H7 (cell line): ENCODE data around the gene CRHR1. TPM values are rescaled to one million over a fixed set of nuclear protein-coding genes. Genes with fewer than 3 reads are reported as not detected.

Experiments used
- DNase-seq: peaks from one replicate; pipeline ENCODE4 v3.0.0; 2012
- H3K27me3 ChIP-seq: 2 replicates; pipeline ENCODE4 v1.6.0; 2011; ENCODE audit warnings: mild to moderate bottlenecking, low read length; ENCODE audit not compliant: control insufficient read depth, insufficient read depth
- H3K36me3 ChIP-seq: replicated peaks from 2 replicates; pipeline ENCODE4 v1.5.1; 2011; ENCODE audit warnings: low read length; ENCODE audit not compliant: control insufficient read depth, insufficient read depth
- H3K4me3 ChIP-seq: 2 replicates; pipeline ENCODE4 v1.5.1; 2011; ENCODE audit warnings: low read depth, mild to moderate bottlenecking, control low read depth, low read length, moderate library complexity; ENCODE audit not compliant: insufficient read depth
- total RNA-seq: library from RNA; depleted of rRNA; stranded (reverse); fragments of >200 nt; shearing (Covaris generic); gene quantifications from 2 replicates; pipeline ENCODE4 v1.2.3, GENCODE V29; 2014

CRHR1 gene
- total RNA-seq, 1 experiment from 2014 or later, result 0.14 TPM

- Histone ChIP-seq H3K27me3 (peaks cover 1% of the 10 kb centered on the region; the same call in 1 of the 2 replicates), H3K4me3 (no peak overlapping the region), H3K36me3 (no peaks in the 10 kb centered on the region)
- DNase-seq, result no peak
Measured at GRCh38 chr17:45775148-45775547, 9.0 kb upstream of the CRHR1 start.

- no peaks in the 10 kb centered on the region for H3K36me3 ChIP-seq
- H3K27me3 ChIP-seq, result peaks cover 1% of the 10 kb centered on the region; the same call in 1 of the 2 replicates
Measured at GRCh38 chr17:45775576-45776011, 8.5 kb upstream of the CRHR1 start.

GRCh38 chr17:45776896-45777295 lies 7.2 kb upstream of the CRHR1 start:
- H3K36me3 ChIP-seq, result no peaks in the 10 kb centered on the region
- H3K4me3 ChIP-seq, result no peak overlapping the region
- no peak for DNase-seq
- H3K27me3 ChIP-seq, result peaks cover 2% of the 10 kb centered on the region

More at GRCh38 chr17:45775576-45776011, 8.5 kb upstream of the CRHR1 start:
- DNase-seq, result no peak
- H3K4me3 ChIP-seq, result no peak overlapping the region

- no peak for DNase-seq
- peaks cover 6% of the 10 kb centered on the region for H3K27me3 ChIP-seq
- no peaks in the 10 kb centered on the region for H3K36me3 ChIP-seq
Measured at GRCh38 chr17:45777388-45777787, 6.7 kb upstream of the CRHR1 start.

GRCh38 chr17:45780921-45781320 lies 3.2 kb upstream of the CRHR1 start:
- Histone ChIP-seq H3K36me3 (no peaks in the 10 kb centered on the region), H3K4me3 (no peak overlapping the region), H3K27me3 (peaks cover 37% of the 10 kb centered on the region)
- no peak for DNase-seq

More at GRCh38 chr17:45777388-45777787, 6.7 kb upstream of the CRHR1 start:
- H3K4me3 ChIP-seq, result no peak overlapping the region

- H3K27me3 ChIP-seq, result peaks cover 44% of the 10 kb centered on the region
- no peaks in the 10 kb centered on the region for H3K36me3 ChIP-seq
- peak overlapping the region; percentile 58 for H3K4me3 ChIP-seq
- DNase-seq, result peak; percentile 98
Measured at GRCh38 chr17:45782889-45783592, 1.1 kb upstream of the CRHR1 start.

GRCh38 chr17:45783593-45784292 lies 377 bp upstream of the CRHR1 start:
- peaks cover 46% of the 10 kb centered on the region for H3K27me3 ChIP-seq
- H3K36me3 ChIP-seq, result no peaks in the 10 kb centered on the region
- peak; percentile 95 for DNase-seq
- peak overlapping the region; percentile 58 for H3K4me3 ChIP-seq

- H3K27me3 ChIP-seq, result peaks cover 46% of the 10 kb centered on the region
- DNase-seq, result peak; percentile 86
- H3K4me3 ChIP-seq, result peak overlapping the region; percentile 58
Measured at GRCh38 chr17:45784741-45785479, 790 bp downstream of the CRHR1 start.

GRCh38 chr17:45785480-45786193 lies 1.5 kb downstream of the CRHR1 start:
- DNase-seq, result no peak
- Histone ChIP-seq H3K4me3 (peak overlapping the region; percentile 58), H3K36me3 (no peaks in the 10 kb centered on the region), H3K27me3 (peaks cover 46% of the 10 kb centered on the region)

More at GRCh38 chr17:45784741-45785479, 790 bp downstream of the CRHR1 start:
- no peaks in the 10 kb centered on the region for H3K36me3 ChIP-seq

- no peaks in the 10 kb centered on the region for H3K36me3 ChIP-seq
- no peak for DNase-seq
- peaks cover 47% of the 10 kb centered on the region for H3K27me3 ChIP-seq
- no peak overlapping the region for H3K4me3 ChIP-seq
Measured at GRCh38 chr17:45786349-45786748, 2.2 kb downstream of the CRHR1 start.

- DNase-seq, result no peak
- Histone ChIP-seq H3K4me3 (no peak overlapping the region), H3K36me3 (no peaks in the 10 kb centered on the region), H3K27me3 (peaks cover 46% of the 10 kb centered on the region)
Measured at GRCh38 chr17:45787044-45787443, 2.9 kb downstream of the CRHR1 start.

GRCh38 chr17:45787656-45788055 lies 3.5 kb downstream of the CRHR1 start:
- no peak for DNase-seq
- Histone ChIP-seq H3K27me3 (peaks cover 41% of the 10 kb centered on the region), H3K4me3 (no peak overlapping the region), H3K36me3 (no peaks in the 10 kb centered on the region)

GRCh38 chr17:45788057-45788456 lies 3.9 kb downstream of the CRHR1 start:
- H3K36me3 ChIP-seq, result no peaks in the 10 kb centered on the region
- no peak overlapping the region for H3K4me3 ChIP-seq
- no peak for DNase-seq
- H3K27me3 ChIP-seq, result peaks cover 37% of the 10 kb centered on the region

GRCh38 chr17:45789874-45790273 lies 5.8 kb downstream of the CRHR1 start:
- no peak overlapping the region for H3K4me3 ChIP-seq
- DNase-seq, result no peak
- H3K27me3 ChIP-seq, result peaks cover 21% of the 10 kb centered on the region
- no peaks in the 10 kb centered on the region for H3K36me3 ChIP-seq
